Smooth muscle cell (in vitro differentiated cells): ENCODE data around the gene C17orf58. TPM values are rescaled to one million over a fixed set of nuclear protein-coding genes. Genes with fewer than 3 reads are reported as not detected.
"Not testable (repeated sequence)": the region's sequence is repeated elsewhere in the genome, so short reads cannot be mapped to it uniquely, and the experiment has no call there.

ENCODE experiments used
- DNase-seq: peaks from one replicate; lab custom pipeline; 2025; ENCODE audit not compliant: unreplicated experiment; lab: John Stamatoyannopoulos, UW
- H2AFZ ChIP-seq: fragments of 200-600 bp; sonication (generic); 2 replicates; pipeline ENCODE4 v1.6.0; 2016; ENCODE audit warnings: antibody characterized with exemption, low read depth, mild to moderate bottlenecking
- H3F3A ChIP-seq: fragments of 200-600 bp; sonication (generic); 2 replicates; pipeline ENCODE4 v1.6.0; 2017; ENCODE audit warnings: antibody characterized with exemption, low read depth
- H3K27ac ChIP-seq: fragments of 200-600 bp; sonication (generic); 2 replicates; pipeline ENCODE4 v1.5.1; 2016; ENCODE audit warnings: low read depth, mild to moderate bottlenecking
- H3K27me3 ChIP-seq: fragments of 200-600 bp; sonication (generic); 2 replicates; pipeline ENCODE4 v1.6.1; 2016; ENCODE audit warnings: low read depth, mild to moderate bottlenecking
- H3K36me3 ChIP-seq: fragments of 200-600 bp; sonication (generic); 2 replicates; pipeline ENCODE4 v1.5.1; 2016; ENCODE audit warnings: low read depth
- H3K4me1 ChIP-seq: fragments of 200-600 bp; sonication (generic); 2 replicates; pipeline ENCODE4 v1.5.1; 2016; ENCODE audit warnings: low read depth
- H3K4me2 ChIP-seq: fragments of 200-600 bp; sonication (generic); 2 replicates; pipeline ENCODE4 v1.6.0; 2016; ENCODE audit warnings: mild to moderate bottlenecking
- H3K4me3 ChIP-seq: fragments of 200-600 bp; sonication (generic); 2 replicates; pipeline ENCODE4 v1.5.1; 2016; ENCODE audit warnings: mild to moderate bottlenecking
- H3K79me2 ChIP-seq: fragments of 200-600 bp; sonication (generic); 2 replicates; pipeline ENCODE4 v1.6.0; 2016; ENCODE audit warnings: low read depth, mild to moderate bottlenecking
- H3K9ac ChIP-seq: fragments of 200-600 bp; sonication (generic); 2 replicates; pipeline ENCODE4 v1.6.0; 2016; ENCODE audit warnings: low read depth
- H3K9me3 ChIP-seq: fragments of 200-600 bp; sonication (generic); replicated peaks from 2 replicates; pipeline ENCODE4 v1.5.1; 2016; ENCODE audit warnings: low read depth
- H4K20me1 ChIP-seq: fragments of 200-600 bp; sonication (generic); 2 replicates; pipeline ENCODE4 v1.6.0; 2016; ENCODE audit warnings: low read depth
- WGBS: methylation state at CpG from one replicate; pipeline ENCODE4 v1.1.7; 2016; ENCODE audit warnings: low lambda C conversion rate; 5-methylcytosine and 5-hydroxymethylcytosine counted together
- polyA plus RNA-seq: library from polyadenylated mRNA; unstranded; fragments of >200 nt; fragmentation: Nextera tagmentation; extraction: Ambion mirVana; gene quantifications from 2 replicates; pipeline ENCODE4 v1.2.1, GENCODE V29; 2016
- total RNA-seq: library from RNA; depleted of rRNA; stranded (reverse); fragments of >200 nt; gene quantifications from 2 replicates; pipeline ENCODE4 v1.2.3, GENCODE V29; 2014
- TF ChIP-seq, protein P1 (sequence below): fragments of 200-600 bp; sonication (generic); IDR thresholded peaks from 2 replicates; pipeline ENCODE4 v1.5.1; 2017; ENCODE audit warnings: borderline replicate concordance, mild to moderate bottlenecking, antibody characterized with exemption; ENCODE audit not compliant: insufficient read depth, poor library complexity, severe bottlenecking

Gene C17orf58
- total and polyA plus RNA-seq, 2 experiments from 2014 or later: 4.9 to 10.5 TPM

GRCh38 chr17:67970783-67971182 is 25.5 kb downstream of the C17orf58 start:
- no peaks in the 10 kb centered on the region for H4K20me1 ChIP-seq
- H3K79me2 ChIP-seq: no peaks in the 10 kb centered on the region
- TF ChIP-seq, protein P1, sequence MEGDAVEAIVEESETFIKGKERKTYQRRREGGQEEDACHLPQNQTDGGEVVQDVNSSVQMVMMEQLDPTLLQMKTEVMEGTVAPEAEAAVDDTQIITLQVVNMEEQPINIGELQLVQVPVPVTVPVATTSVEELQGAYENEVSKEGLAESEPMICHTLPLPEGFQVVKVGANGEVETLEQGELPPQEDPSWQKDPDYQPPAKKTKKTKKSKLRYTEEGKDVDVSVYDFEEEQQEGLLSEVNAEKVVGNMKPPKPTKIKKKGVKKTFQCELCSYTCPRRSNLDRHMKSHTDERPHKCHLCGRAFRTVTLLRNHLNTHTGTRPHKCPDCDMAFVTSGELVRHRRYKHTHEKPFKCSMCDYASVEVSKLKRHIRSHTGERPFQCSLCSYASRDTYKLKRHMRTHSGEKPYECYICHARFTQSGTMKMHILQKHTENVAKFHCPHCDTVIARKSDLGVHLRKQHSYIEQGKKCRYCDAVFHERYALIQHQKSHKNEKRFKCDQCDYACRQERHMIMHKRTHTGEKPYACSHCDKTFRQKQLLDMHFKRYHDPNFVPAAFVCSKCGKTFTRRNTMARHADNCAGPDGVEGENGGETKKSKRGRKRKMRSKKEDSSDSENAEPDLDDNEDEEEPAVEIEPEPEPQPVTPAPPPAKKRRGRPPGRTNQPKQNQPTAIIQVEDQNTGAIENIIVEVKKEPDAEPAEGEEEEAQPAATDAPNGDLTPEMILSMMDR: no peak
- WGBS: 97% methylated on average over 7 of the region's 7 CpGs
- no peak overlapping the region for H3K4me3 ChIP-seq
- H3K9me3 ChIP-seq: no peaks in the 10 kb centered on the region
- peaks cover 4% of the 10 kb centered on the region for H3K36me3 ChIP-seq
- H3K4me2 ChIP-seq: no peak overlapping the region
- no peak overlapping the region for H3K9ac ChIP-seq
- no peaks in the 10 kb centered on the region for H3F3A ChIP-seq
- no peak overlapping the region for H3K27ac ChIP-seq
- no peak for DNase-seq
- no peak overlapping the region for H2AFZ ChIP-seq
- H3K4me1 ChIP-seq: peaks cover 4% of the 10 kb centered on the region
- no peaks in the 10 kb centered on the region for H3K27me3 ChIP-seq

- WGBS: 0% methylated on average over 1 of the region's 1 CpG
- TF ChIP-seq, protein P1: peak; percentile 76
- not testable (repeated sequence) for H4K20me1 ChIP-seq, H3F3A ChIP-seq, H3K36me3 ChIP-seq, H3K27ac ChIP-seq, DNase-seq, H3K4me3 ChIP-seq, H3K79me2 ChIP-seq, H3K4me1 ChIP-seq, H3K9ac ChIP-seq, H3K27me3 ChIP-seq, H3K9me3 ChIP-seq, H3K4me2 ChIP-seq, H2AFZ ChIP-seq
Measured at GRCh38 chr17:67963145-67963572, 33.1 kb downstream of the C17orf58 start.

- not testable (repeated sequence) for H3K4me1 ChIP-seq, H3K9ac ChIP-seq, H3K9me3 ChIP-seq, H3K36me3 ChIP-seq, H3K27me3 ChIP-seq, DNase-seq, H3K79me2 ChIP-seq, H3K4me2 ChIP-seq, H3K4me3 ChIP-seq, H3F3A ChIP-seq, H2AFZ ChIP-seq, H3K27ac ChIP-seq, H4K20me1 ChIP-seq
- WGBS: 90% methylated on average over 2 of the region's 2 CpGs
Measured at GRCh38 chr17:67962156-67962555, 34.1 kb downstream of the C17orf58 start.

DNA sequence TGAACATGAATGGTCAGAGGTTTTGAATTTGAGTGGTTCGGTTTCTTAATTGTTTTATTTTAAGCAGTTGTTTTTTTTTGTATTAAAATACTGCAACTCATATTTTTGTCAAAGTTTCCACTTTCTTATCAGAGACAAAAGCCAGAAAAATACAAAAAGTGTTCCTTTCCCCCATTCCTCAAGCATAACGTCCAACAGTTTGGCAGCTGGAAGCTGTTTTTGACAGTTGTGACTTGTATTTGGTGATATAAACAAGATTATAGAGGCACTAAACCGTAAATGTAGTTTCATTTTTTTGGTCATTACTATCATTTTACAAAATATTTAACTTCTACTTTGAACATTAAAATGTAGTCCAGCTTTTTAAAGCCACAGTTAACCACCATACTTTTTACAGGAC is 36.0 kb downstream of the C17orf58 start:
- not testable (repeated sequence) for H3K27me3 ChIP-seq, H4K20me1 ChIP-seq
- 91% methylated on average over 3 of the region's 3 CpGs for WGBS

DNA sequence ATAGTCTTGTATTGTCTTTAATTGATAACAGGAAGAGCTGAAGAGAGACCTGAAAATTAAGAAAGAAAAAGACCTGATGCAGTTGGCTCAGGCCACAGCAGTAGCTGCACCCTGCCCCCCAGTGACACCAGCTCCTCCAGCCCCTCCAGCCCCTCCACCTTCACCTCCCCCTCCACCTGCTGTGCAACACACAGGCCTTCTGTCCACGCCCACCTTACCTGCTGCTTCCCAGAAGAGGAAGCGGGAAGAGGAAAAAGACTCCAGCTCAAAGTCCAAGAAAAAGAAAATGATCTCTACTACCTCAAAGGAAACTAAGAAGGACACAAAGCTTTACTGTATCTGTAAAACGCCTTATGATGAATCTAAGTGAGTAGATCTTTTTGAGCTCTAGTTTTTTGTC is 36.8 kb downstream of the C17orf58 start:
- Histone ChIP-seq H3K9me3 (no peaks in the 10 kb centered on the region), H3K4me2 (no peak overlapping the region), H3K9ac (no peak overlapping the region), H3F3A (no peaks in the 10 kb centered on the region), H3K36me3 (peaks cover 8% of the 10 kb centered on the region), H3K27me3 (no peaks in the 10 kb centered on the region), H3K4me3 (no peak overlapping the region), H3K4me1 (no peaks in the 10 kb centered on the region), H3K27ac (no peak overlapping the region), H4K20me1 (peaks cover 6% of the 10 kb centered on the region), H2AFZ (no peak overlapping the region), H3K79me2 (no peaks in the 10 kb centered on the region)
- TF ChIP-seq, protein P1: no peak
- DNase-seq: no peak
- 99% methylated on average over 3 of the region's 3 CpGs for WGBS

More for the DNA sequence above, 36.0 kb downstream of the C17orf58 start:
- H3K36me3 ChIP-seq, H3K4me1 ChIP-seq, H3K4me3 ChIP-seq, H3K4me2 ChIP-seq, H3F3A ChIP-seq, H3K9ac ChIP-seq, H2AFZ ChIP-seq, DNase-seq, H3K27ac ChIP-seq, H3K9me3 ChIP-seq, H3K79me2 ChIP-seq: not testable (repeated sequence)
